HG03175 (cell line): ENCODE results near the gene RASAL3.
"Not testable (repeated sequence)": the region's sequence is repeated elsewhere in the genome, so short reads cannot be mapped to it uniquely, and the experiment has no call there.

Experiments used
- ATAC-seq: cut with Tn5 transposase; IDR thresholded peaks from one replicate; pipeline ENCODE4 v1.9.1; 2021; ENCODE audit warnings: mild to moderate bottlenecking, moderate library complexity; ENCODE audit not compliant: unreplicated experiment

Gene RASAL3

DNA sequence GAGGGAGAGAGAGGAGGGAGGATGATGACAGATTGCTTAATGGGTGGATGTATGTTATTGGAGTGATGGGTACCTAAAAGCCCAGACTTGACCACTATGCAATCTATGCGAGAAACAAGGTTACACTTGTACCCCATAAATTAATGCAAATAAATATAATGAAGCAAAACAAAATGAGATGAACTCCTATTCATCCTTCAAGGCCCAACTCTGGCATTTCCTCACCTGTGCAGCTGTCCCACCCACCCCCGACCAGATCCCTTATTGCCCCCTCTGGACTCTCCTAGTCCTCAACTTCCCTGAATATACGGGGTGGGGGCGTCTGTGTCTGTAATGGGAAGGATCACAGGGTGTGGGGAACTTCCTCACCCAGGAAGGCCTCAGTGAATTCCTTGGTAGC is 10.8 kb upstream of the RASAL3 start:
- ATAC-seq: no peak

DNA sequence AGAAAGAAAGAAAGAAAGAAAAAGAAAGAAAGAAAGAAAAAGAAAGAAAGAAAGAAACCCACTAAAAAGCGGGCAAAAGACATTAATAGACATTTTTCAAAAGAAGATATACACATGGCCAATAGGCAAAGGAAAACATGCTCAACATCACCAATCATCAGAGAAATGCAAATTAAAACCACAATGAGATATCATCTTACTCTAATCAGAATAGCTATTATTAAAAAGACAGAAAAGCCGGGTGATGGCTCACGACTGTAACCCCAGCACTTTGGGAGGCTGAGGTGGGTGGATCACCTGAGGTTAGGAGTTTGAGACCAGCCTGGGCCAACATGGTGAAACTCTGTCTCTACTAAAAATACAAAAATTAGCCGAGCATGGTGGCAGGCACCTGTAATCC is 9.5 kb upstream of the RASAL3 start:
- ATAC-seq: not testable (repeated sequence)

DNA sequence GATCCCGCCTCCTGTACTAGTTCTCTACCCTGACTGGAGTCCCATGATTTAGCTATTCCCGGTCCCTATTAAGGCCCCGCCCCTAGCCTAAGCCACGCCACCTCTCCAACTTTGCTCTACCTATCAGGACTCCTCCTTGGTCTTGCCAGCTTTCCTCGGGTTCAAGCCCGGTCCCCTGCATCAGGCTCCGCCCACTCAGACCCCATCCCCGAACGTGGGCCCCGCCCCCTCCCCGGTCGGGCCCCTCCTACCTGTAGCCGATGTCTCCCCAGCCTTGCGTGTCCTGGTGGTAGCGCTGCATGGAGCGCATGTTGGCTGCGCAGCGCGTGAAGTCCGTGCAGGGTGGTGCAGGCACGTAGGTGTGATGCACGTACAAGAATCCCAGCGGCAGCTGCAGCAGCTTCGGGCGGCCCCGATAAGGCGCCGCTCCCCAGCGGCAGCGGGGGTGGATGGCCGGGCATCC is 7.3 kb upstream of the RASAL3 start:
- no peak for ATAC-seq

DNA sequence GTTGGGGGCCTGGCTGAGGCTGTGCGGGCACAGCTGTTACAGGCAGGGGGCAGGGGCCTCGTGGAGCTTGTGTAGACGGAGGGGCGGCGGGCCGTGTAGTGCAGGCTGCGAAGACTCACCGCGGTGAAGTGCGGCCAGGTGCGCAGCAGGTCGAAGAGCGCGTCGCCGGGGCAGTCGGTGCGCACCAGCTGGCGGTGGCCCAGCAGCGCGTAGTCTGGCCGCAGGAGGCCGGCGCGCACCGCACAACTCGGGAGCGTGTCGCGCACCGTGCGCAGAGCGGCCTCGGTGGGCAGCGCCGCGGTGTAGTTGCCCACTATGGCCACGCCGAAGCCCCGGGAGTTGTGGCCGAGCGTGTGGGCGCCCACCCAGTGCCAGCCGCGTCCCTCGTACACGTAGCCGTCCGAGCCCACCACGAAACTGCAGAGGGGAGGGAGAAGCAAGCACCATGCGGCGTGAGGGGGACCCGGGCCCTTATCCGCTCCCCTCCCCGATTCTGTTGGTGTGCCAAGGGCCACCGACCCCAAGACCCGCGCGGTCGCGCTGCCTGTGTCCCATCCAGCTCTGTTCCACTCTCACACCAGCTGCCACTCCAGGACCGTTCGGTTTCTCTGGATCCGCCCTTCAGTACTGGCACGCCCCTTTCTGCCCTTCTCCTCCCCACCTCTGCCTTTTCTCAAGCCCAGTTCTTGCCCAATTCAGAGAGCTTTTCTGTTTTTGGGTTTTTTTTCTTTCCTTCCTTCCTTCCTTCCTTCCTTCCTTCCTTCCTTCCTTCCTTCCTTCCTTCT is 5.4 kb upstream of the RASAL3 start:
- no peak for ATAC-seq

DNA sequence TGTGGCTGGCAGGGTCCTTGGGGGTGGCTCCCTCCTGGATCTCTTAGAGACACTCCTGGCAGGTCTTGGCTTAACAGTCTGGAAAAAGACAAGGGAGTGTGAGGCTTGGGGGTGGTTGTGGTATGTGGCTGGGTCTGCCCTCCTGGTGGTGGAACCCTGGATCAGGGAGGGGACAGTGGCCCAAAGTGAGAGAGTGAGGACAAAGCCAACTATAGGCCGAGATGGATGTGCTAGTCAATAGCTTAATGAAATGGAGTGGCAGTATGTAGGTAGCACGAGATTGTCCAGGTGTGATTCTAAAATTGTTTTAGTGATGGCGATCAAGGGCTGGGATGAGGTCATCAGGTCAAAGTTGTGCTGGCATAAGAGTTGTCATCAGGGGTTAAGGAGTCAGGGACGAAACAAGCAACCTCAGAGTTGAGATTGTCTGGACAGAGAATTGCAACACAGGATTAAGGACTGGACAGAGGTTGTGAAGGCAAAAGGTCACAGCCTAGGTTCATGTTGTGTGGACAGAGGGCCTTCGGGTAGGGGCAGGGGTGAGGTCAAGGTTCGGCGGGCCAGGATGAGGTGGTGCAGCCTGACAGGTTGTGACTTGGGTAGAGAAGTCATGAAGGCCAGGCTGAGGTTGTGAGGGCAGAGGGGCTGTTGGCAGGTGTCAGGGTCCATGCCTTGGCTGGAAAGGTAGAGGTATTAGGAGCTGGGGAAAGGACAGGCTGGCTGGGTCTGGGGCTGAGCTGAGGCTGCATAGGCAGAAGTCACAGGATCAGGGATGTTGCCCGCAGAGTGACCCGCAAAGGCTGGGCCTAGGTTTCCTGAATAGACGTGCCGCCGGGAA is 4.5 kb upstream of the RASAL3 start:
- ATAC-seq: no peak

DNA sequence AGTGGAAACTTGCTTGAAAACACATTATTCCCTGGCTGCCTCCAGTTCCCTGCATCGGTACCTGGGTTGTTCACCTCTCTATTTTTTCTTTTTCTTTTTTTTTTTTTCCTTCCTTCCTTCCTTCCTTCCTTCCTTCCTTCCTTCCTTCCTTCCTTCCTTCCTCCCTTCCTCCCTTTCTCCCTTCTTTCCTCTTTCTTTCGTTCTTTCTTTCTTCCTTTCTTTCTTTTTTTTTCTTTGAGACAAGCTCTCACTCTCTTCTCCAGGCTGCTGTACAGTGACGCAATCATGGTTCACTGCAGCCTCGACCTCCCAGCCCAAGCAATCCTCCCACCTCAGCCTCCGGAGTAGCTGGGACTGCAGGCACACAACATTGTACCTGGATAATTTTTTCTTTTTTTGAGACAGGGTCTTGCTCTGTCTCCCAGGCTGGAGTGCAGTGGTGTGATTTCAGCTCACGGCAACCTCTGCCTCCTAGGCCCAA is 3.4 kb upstream of the RASAL3 start:
- ATAC-seq: no peak

DNA sequence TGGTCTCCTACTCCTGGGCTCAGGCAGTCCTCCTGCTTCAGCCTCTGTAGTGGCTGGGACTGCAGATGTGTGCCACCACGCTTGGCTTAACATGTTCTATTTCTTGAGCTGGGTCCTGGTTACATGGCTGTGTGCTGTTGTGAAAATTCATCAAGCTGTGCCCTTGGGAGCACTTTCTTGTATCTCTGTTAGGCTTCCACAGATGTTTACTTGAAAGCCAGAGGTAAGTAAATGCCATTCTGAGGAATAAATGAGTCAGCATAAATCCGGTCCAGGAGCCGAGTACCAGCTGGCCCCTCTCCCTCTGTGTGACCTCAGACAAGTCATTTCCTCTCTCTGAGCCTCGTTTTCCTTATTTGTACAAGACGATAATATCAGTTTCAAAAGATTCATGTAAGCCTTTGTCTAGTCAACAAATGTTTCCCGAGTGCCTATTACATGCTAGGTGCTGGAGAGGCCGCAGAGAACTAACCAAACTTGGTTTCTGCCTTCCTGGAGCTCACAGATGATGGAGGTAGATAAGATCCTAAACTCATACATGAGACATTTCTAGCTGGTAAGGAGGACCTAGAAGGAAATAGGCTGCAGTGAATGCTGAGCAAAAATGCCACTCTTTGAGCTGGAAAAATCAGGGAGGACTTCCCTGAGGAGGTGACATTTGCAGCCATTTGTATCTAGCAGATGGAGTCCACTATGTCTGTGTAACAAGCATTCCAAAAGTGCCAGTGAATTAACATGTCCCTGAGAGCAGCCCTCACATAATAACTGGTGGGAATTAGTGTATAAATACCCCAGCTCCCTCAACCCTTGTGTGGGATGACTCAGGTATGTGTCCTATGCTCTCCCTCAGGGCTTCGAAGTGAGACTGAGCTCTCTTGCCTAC is 2.7 kb upstream of the RASAL3 start:
- ATAC-seq: peak; percentile 54

DNA sequence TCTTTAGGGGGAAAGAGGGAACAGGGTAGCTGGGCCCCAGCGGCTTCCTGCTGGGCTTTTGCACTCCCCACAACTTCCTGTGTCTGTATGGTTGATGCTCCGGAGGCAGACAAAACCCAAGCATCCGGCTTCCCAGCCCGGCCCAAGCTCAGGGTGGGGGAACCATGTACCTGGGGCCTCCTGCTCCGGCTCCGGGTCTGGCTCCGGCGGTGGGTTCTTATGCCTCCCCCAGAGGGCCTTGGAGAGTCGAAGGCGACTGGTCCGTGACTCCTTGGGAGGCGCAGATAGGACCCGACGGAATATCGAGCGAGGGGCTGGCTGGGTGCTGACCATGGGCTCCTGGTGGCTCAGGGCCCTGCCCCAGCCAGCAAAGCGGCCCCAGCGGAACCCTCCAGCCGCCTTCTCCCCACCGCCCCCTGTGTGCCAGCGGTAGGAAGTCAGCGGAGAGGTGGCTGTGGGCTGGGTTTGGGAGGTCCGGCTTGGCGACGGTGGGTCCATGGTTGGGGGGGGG is 428 bp downstream of the RASAL3 start:
- ATAC-seq: no peak

DNA sequence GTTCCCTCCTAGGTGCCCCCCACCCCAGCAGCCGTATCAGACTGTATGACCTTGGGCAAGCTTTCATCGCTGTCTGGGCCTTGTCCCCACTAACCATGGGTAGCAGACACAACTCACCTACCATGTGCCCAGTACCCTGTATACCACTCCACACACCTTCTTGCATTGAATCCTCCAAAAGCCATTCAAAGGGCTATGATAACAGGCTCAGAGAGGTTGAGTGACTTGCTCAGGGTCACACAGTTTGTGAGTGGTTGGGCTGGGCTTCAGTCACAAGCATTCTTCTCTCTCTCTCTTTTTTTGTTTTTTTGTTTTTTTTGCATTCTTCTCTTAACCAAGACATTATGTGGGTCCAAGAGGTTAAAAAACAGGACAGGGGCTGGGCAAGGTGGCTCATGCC is 2.6 kb downstream of the RASAL3 start:
- no peak for ATAC-seq

DNA sequence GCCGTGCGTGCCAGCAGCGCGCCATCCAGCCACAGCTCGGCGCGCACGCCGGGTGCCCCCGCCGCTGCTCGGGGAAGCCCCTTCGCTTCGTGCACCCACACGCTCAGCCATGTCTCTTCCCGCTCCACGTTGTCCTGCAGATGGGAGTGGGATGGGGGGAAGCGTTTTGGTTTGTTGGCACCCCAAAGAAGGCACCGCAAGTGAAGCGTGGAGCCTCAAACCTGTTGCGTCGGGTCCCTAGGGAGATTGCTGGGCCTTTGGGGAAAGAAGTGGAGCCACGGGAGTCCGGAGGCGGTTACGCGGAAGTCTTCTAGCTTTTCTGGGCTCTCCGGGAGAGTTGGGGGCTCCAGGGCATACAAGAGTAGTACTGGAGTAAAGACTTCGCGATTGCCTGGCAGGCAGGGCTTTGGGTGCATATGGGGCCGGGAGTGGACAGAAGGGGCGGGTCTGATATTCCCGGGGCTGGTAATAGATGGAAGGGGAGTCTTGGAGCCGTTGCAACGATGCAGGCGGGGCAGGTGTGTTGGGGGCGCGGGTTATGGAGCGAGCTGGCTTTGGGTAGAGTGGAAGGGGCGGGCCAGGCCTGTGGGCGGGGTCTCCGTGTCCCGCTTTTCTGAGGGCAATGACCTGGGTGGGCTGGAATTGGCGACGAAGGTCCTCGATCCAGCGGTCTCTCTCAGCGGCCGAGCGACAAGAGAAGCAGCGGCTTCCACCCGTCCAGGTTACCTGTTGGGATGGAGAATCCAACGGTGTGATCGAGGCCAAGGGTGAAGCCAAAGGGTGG is 6.5 kb downstream of the RASAL3 start:
- no peak for ATAC-seq

DNA sequence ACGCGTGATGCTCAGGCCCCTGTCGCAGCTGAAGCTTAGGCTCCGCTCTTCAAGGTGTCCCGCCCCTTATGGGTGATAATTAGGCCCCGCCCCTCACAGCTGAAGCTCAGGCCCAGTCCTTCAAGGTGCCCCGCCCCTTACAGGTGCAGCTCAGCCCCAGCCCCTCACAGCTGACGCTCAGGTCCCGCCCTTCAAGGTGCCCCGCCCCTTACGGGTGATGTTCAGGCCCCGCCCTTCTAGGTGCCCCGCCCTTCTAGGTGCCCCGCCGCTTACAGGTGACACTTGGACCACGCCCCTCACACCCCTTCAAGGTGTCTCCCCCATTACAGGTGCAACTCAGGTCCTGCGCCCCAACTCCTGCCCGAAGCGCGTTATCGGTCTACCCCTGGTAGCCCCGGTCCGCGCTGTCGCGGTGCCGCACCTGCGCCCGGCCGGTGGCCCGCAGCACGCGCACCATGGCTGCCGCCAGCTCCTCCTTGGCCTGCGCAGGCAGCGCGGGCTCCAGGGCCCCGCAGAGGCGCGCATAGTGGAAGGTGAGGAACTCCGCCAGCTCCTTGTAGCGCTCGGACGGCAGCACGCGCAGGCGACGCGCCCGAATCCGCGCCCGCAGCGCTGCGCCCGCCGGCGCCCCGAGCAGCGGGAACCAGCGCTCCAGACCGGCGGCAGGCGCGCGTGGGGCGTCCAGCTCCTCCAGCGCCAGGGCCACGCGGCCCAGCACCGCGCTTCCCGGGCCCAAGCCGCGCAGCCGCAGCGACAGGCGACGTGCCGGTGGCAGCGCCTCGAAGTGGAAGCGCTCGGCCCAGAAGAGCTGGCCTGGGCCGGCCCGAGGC is 7.3 kb downstream of the RASAL3 start:
- no peak for ATAC-seq

DNA sequence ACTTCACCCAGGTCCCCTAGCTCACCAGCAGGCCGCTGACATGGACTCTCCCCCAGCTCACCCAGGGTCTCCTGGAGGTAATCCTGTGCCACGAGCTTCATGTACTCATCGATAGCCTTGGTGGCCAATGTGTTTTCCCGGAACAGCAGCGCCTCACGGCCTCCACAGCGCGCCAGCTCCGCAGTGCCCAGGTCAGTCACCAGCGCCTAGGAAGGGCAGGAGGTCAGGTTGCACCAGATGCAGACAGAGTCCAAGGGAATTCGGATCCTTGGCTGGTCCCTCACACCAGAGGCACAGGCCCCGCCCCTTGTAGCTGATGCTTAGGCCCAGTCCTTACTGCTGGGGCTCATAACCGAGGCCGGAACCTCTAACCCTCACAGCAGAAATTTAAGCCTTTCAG is 7.9 kb downstream of the RASAL3 start:
- no peak for ATAC-seq

DNA sequence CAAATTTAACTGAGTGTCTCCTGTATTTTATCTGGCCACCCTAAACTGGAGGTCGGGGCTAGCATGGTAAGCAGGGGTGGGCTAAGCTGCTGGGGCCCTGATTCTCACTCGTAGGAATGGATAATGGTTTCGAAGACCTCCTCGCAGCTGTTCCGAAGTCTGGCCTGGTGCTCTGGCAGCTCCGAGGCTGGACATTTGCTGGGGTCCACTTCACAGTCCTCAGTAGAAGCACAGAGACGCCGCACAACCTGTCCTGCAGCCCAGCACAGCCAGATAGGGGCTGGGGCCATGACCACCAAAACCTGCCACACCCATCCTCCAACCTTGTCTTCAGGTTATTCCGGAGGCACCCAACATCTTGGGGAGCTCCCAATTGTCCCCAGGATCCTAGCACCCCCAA is 8.3 kb downstream of the RASAL3 start:
- no peak for ATAC-seq

DNA sequence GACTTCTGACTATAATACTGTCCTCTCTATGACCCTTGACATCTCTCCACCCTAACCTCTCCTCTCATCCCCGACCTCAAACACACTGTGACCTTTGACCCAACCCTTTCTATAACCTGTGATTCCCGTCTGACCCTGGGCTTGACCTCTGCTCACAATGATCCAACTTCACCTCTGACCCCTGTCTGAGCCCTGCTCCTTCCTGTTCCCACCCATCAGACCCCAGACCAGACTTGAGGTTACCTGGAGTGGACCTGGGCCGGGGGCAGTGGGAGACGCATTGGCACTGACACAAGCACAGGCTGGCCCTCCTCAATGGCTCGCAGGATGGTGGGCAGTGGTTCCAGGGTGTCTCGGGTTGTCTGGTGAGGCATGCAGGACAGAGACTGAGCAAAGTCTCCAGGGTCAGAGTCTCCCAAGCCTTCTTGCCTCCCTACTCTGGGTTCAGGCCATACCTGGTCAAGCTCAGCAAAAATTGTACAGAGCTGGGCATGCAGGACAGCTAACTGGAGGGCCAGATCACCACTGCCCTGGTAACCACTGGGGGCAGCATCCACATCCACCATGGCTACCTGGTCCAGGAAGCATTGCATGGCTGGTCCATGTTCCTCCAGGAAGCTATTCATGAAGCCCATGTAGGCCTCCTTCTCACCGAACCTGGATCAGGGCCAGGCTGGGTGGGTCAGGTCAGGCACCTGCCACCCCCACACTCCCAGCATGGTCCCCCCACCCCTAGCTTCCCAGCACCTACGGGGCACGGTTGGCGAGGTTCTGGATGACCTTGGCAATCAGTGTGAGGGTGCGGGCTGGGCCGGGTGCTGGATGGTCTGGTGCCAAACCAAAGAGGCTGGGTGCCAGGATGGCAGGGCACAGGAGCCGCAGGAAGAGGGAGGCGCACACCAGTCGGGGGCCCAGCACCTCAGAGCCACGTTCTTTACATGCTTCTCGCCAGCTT is 10.2 kb downstream of the RASAL3 start:
- no peak for ATAC-seq

DNA sequence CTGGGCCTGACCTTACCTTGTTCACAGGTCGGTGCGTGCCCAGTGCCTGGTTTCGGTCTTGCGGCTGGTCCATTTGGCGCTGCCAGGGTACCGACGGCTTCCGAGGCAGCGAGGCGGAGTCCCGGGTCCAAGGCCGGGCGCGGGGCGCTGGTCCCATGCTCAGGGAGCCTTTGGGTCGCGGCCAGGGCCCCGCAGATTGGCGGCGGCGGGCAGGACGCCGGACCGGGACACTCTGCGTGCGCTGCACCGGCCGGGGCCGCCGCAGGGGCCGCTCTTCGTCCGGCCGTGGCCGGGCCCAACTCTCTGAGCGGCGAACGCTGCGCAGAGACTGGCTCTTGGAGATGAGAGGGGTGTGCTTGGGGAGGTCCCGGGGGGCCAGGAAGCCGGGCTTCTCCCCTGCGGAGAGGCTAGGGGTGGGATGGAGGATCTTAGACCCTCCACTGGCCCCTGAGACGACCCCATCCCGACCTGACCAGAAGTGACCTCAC is 11.2 kb downstream of the RASAL3 start:
- ATAC-seq: no peak

DNA sequence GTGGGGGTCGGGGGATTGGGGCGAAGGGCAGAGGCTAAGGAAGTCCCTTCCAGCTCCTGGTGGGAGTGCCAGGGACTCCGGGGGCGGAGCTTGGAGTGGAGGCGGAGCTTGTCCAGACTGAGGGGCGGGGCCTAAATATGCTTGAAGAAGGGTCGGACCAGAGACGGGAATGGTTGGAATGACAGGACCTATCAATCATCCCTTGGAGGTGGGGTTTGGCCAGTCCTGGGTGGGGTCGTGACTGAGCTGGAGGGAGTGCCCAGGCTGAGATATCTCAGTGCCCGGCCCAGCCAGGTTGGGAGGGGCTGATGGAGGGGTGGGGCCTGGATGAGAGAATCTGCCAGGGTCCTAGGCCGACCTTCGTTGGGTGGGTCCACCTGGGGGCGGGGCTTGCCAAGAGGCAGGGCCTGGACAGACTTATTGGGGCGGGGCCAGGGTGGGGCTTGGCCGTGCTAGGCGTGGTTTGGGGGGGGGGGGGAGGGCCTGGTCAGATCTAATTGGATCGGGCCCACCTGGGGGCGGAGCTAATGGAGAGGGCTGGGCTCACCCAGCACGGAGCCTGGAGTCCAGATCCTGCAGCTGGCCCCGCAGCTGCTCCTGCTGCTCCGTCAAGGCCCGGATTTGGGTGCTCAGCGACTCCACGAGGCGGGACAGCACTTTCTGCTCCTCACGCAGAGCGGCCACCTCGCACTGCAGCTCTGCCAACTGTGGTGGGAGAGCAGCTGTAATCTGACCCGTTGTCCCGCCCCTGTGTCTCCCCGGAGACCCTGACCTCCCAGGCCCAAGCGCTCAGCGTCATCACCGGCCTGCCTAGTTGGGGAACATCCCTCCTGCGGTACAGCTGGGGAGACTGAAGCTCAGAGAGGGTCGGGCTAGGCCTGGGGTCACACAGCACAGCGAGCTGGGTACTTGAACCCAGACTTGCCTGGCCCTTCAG is 12.0 kb downstream of the RASAL3 start:
- ATAC-seq: no peak

DNA sequence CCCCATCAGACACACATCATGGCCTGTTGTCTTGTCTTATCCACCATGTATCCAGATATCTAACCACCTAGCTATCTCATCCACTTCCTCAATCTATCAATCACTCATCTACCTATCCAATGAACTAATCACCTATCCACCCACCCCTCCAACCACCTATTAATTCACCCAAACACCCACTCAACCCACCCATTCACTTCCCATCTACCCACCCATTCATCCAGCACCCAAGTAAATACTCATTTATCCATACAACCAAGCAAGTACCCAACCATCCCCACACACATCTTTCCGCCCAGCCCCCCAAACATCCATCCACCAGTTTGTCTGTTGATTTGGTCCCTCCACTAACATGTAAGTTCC is 13.8 kb downstream of the RASAL3 start:
- no peak for ATAC-seq
